Smooth muscle cell (in vitro differentiated cells): Measurements from ENCODE around the gene HSD17B11. TPM values are rescaled to one million over a fixed set of nuclear protein-coding genes. Genes with fewer than 3 reads are reported as not detected.

Experiments
- DNase-seq: peaks from one replicate; lab custom pipeline; 2025; ENCODE audit not compliant: unreplicated experiment; lab: John Stamatoyannopoulos, UW
- H2AFZ ChIP-seq: fragments of 200-600 bp; sonication (generic); 2 replicates; pipeline ENCODE4 v1.6.0; 2016; ENCODE audit warnings: antibody characterized with exemption, low read depth, mild to moderate bottlenecking
- H3F3A ChIP-seq: fragments of 200-600 bp; sonication (generic); 2 replicates; pipeline ENCODE4 v1.6.0; 2017; ENCODE audit warnings: antibody characterized with exemption, low read depth
- H3K27ac ChIP-seq: fragments of 200-600 bp; sonication (generic); 2 replicates; pipeline ENCODE4 v1.5.1; 2016; ENCODE audit warnings: low read depth, mild to moderate bottlenecking
- H3K27me3 ChIP-seq: fragments of 200-600 bp; sonication (generic); 2 replicates; pipeline ENCODE4 v1.6.1; 2016; ENCODE audit warnings: low read depth, mild to moderate bottlenecking
- H3K36me3 ChIP-seq: fragments of 200-600 bp; sonication (generic); 2 replicates; pipeline ENCODE4 v1.5.1; 2016; ENCODE audit warnings: low read depth
- H3K4me1 ChIP-seq: fragments of 200-600 bp; sonication (generic); 2 replicates; pipeline ENCODE4 v1.5.1; 2016; ENCODE audit warnings: low read depth
- H3K4me2 ChIP-seq: fragments of 200-600 bp; sonication (generic); 2 replicates; pipeline ENCODE4 v1.6.0; 2016; ENCODE audit warnings: mild to moderate bottlenecking
- H3K4me3 ChIP-seq: fragments of 200-600 bp; sonication (generic); 2 replicates; pipeline ENCODE4 v1.5.1; 2016; ENCODE audit warnings: mild to moderate bottlenecking
- H3K79me2 ChIP-seq: fragments of 200-600 bp; sonication (generic); 2 replicates; pipeline ENCODE4 v1.6.0; 2016; ENCODE audit warnings: low read depth, mild to moderate bottlenecking
- H3K9ac ChIP-seq: fragments of 200-600 bp; sonication (generic); 2 replicates; pipeline ENCODE4 v1.6.0; 2016; ENCODE audit warnings: low read depth
- H3K9me3 ChIP-seq: fragments of 200-600 bp; sonication (generic); replicated peaks from 2 replicates; pipeline ENCODE4 v1.5.1; 2016; ENCODE audit warnings: low read depth
- H4K20me1 ChIP-seq: fragments of 200-600 bp; sonication (generic); 2 replicates; pipeline ENCODE4 v1.6.0; 2016; ENCODE audit warnings: low read depth
- WGBS: methylation state at CpG from one replicate; pipeline ENCODE4 v1.1.7; 2016; ENCODE audit warnings: low lambda C conversion rate; 5-methylcytosine and 5-hydroxymethylcytosine counted together
- polyA plus RNA-seq: library from polyadenylated mRNA; unstranded; fragments of >200 nt; fragmentation: Nextera tagmentation; extraction: Ambion mirVana; gene quantifications from 2 replicates; pipeline ENCODE4 v1.2.1, GENCODE V29; 2016
- total RNA-seq: library from RNA; depleted of rRNA; stranded (reverse); fragments of >200 nt; gene quantifications from 2 replicates; pipeline ENCODE4 v1.2.3, GENCODE V29; 2014
- TF ChIP-seq, protein P1 (sequence below): fragments of 200-600 bp; sonication (generic); IDR thresholded peaks from 2 replicates; pipeline ENCODE4 v1.5.1; 2017; ENCODE audit warnings: borderline replicate concordance, mild to moderate bottlenecking, antibody characterized with exemption; ENCODE audit not compliant: insufficient read depth, poor library complexity, severe bottlenecking

HSD17B11 gene
- total and polyA plus RNA-seq, 2 experiments from 2014 or later = 12.8 to 52.2 TPM

DNA sequence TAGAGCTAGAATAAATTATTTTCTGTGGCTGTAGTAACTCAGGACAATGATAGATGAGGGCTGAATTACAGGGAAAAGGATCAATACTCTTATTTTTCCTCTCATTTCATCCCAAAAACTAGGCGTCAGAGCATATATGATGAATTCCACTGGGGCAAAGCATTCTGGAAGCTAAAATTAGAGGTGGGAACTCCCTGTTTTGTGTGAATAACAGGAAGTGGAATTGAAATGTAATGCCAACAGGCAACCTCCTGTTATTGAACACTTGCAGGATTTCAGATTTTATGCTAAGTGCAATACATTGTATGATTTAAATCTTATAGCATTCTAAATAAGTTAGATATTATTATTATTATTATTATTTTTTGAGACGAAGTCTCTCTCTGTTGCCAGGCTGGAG lies 20.9 kb downstream of the HSD17B11 start:
- 100% methylated on average over 2 of the region's 2 CpGs for WGBS
- no peak overlapping the region for H3K27ac ChIP-seq

DNA sequence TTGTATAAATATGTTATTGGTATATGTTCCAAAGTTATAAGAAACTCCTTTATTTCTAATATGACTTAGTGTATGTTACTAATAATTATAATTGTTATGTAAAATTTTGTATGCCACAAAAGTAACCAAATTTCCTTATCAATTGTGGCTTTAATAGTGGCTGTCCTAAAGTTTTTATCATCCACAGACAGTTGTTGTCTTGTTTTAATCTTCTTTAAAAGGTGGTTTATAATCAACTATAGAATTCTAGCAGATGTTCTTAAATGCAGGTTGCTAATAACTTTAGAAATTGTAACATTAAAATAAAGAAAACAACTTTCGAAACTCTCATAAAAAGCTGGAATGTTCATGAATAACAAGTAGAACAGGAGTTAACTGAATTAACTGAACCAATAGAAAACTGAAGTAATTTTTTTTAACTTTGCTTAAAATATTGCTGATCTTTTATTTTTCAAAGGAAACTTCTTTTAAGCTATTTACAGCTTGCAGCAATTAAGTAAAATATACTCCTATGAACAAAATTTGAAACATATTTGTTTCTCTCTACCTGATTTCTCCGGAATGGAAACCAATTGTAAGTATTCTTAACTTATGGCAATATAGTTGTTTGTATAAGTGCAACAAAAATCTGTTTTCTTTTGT lies 24.3 kb downstream of the HSD17B11 start:
- Histone ChIP-seq H2AFZ (no peak overlapping the region), H3K27ac (no peak overlapping the region), H4K20me1 (no peaks in the 10 kb centered on the region), H3K4me3 (no peak overlapping the region), H3K9me3 (no peaks in the 10 kb centered on the region), H3K79me2 (no peaks in the 10 kb centered on the region), H3K9ac (no peak overlapping the region), H3K27me3 (no peaks in the 10 kb centered on the region), H3F3A (no peaks in the 10 kb centered on the region), H3K4me1 (no peaks in the 10 kb centered on the region), H3K36me3 (no peaks in the 10 kb centered on the region), H3K4me2 (no peak overlapping the region)
- DNase-seq = no peak
- WGBS = 75% methylated on average over 2 of the region's 2 CpGs
- TF ChIP-seq, protein P1, sequence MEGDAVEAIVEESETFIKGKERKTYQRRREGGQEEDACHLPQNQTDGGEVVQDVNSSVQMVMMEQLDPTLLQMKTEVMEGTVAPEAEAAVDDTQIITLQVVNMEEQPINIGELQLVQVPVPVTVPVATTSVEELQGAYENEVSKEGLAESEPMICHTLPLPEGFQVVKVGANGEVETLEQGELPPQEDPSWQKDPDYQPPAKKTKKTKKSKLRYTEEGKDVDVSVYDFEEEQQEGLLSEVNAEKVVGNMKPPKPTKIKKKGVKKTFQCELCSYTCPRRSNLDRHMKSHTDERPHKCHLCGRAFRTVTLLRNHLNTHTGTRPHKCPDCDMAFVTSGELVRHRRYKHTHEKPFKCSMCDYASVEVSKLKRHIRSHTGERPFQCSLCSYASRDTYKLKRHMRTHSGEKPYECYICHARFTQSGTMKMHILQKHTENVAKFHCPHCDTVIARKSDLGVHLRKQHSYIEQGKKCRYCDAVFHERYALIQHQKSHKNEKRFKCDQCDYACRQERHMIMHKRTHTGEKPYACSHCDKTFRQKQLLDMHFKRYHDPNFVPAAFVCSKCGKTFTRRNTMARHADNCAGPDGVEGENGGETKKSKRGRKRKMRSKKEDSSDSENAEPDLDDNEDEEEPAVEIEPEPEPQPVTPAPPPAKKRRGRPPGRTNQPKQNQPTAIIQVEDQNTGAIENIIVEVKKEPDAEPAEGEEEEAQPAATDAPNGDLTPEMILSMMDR = no peak

More for the DNA sequence above, 20.9 kb downstream of the HSD17B11 start:
- no peak overlapping the region for H2AFZ ChIP-seq
- H3K4me2 ChIP-seq = no peak overlapping the region
- no peaks in the 10 kb centered on the region for H4K20me1 ChIP-seq
- no peaks in the 10 kb centered on the region for H3K79me2 ChIP-seq
- no peak for DNase-seq
- H3K27me3 ChIP-seq = no peaks in the 10 kb centered on the region
- H3F3A ChIP-seq = no peaks in the 10 kb centered on the region
- H3K4me3 ChIP-seq = no peak overlapping the region
- TF ChIP-seq, protein P1 = no peak
- H3K9ac ChIP-seq = no peak overlapping the region
- H3K9me3 ChIP-seq = no peaks in the 10 kb centered on the region
- no peaks in the 10 kb centered on the region for H3K4me1 ChIP-seq
- H3K36me3 ChIP-seq = no peaks in the 10 kb centered on the region

DNA sequence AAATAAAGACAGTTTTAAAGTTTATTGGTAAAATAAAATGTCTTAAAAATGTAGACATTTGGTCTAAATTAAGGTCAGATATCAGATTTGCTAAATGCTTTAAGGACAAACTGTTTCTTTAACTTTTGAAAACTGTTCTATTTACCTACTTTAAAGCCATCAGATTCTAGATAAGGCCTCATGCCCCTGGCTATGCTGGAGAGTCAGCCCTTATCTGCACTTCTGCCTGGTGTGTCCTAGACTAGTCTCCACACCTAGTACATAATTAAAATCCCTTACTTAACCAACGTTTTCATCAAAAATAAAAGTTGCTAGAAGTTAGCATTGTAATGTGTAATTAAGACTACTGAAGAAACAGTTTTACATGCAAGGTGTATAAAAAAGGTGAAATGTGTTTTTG lies 25.6 kb downstream of the HSD17B11 start:
- no peak overlapping the region for H3K27ac ChIP-seq
- H3K9ac ChIP-seq = no peak overlapping the region
- H2AFZ ChIP-seq = no peak overlapping the region
- H3K4me3 ChIP-seq = no peak overlapping the region
- WGBS = 60% methylated on average over 1 of the region's 1 CpG
- H3K4me1 ChIP-seq = no peaks in the 10 kb centered on the region
- no peaks in the 10 kb centered on the region for H3K36me3 ChIP-seq
- TF ChIP-seq, protein P1 = no peak
- H3K27me3 ChIP-seq = no peaks in the 10 kb centered on the region
- no peaks in the 10 kb centered on the region for H4K20me1 ChIP-seq
- H3K9me3 ChIP-seq = no peaks in the 10 kb centered on the region
- H3F3A ChIP-seq = no peaks in the 10 kb centered on the region
- no peak overlapping the region for H3K4me2 ChIP-seq
- DNase-seq = no peak
- no peaks in the 10 kb centered on the region for H3K79me2 ChIP-seq

DNA sequence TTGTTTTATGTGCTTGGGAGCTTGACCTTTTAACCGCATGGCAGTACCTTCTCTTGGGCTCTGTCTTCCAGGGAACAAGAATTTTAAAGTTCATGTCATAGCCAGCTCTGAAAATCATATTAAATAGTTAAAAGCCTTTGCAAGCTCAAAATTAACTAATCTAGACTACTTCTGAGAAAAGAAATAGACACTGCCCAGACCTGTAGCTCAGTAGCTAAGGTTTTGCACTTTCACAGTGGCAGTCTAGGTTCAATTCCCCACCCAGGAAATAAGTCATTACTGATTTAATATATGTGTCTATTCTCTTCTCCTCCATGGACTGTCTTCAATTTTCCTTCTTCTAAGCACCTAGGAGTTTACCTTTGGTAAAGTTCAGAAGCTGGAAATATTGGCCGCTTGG lies 27.4 kb downstream of the HSD17B11 start:
- Histone ChIP-seq H4K20me1 (no peaks in the 10 kb centered on the region), H3K4me1 (no peaks in the 10 kb centered on the region), H3K36me3 (no peaks in the 10 kb centered on the region), H3K27me3 (no peaks in the 10 kb centered on the region), H3F3A (no peaks in the 10 kb centered on the region), H3K4me2 (no peak overlapping the region), H3K79me2 (no peaks in the 10 kb centered on the region), H3K27ac (no peak overlapping the region), H3K9me3 (no peaks in the 10 kb centered on the region), H3K4me3 (no peak overlapping the region), H2AFZ (no peak overlapping the region), H3K9ac (no peak overlapping the region)
- no peak for DNase-seq
- TF ChIP-seq, protein P1 = no peak
- 97% methylated on average over 2 of the region's 2 CpGs for WGBS
